SU-DHL-6 (cell line): ENCODE results near the gene B4GALNT4.

ENCODE experiments used
- CTCF ChIP-seq: fragments of 200-600 bp; sonication (generic); IDR thresholded peaks from one replicate; pipeline ENCODE4 v1.5.1; 2017; ENCODE audit warnings: antibody characterized with exemption, mild to moderate bottlenecking, low read length, moderate library complexity; ENCODE audit not compliant: insufficient read depth, poor library complexity, severe bottlenecking
- EZH2phosphoT487 ChIP-seq: fragments of 200-600 bp; sonication (generic), shearing (Covaris generic); conservative IDR thresholded peaks from 2 replicates; pipeline ENCODE4 v1.6.1; 2018; ENCODE audit warnings: mild to moderate bottlenecking, antibody characterized with exemption, low read length, moderate library complexity, mixed read lengths

- TF ChIP-seq CTCF (no peak), EZH2phosphoT487 (no peak)
Measured at GRCh38 chr11:362642-363442, 6.5 kb upstream of the B4GALNT4 start.
